SK-N-MC (cell line): ENCODE measurements around the gene CDC27.

Experiments used
- DNase-seq: peaks from one replicate; pipeline ENCODE4 v3.0.0-alpha.2; 2011; ENCODE audit warnings: low read depth, low spot score
- H3K27ac ChIP-seq: fragments of 200-600 bp; sonication (generic); 2 replicates; pipeline ENCODE4 v1.5.1; 2016; ENCODE audit warnings: mixed run types
- H3K36me3 ChIP-seq: fragments of 200-600 bp; sonication (generic); 2 replicates; pipeline ENCODE4 v1.6.1; 2017; ENCODE audit warnings: antibody characterized with exemption, low read length, mixed read lengths; ENCODE audit not compliant: insufficient read depth
- H3K4me3 ChIP-seq: fragments of 200-600 bp; sonication (generic); 2 replicates; pipeline ENCODE4 v1.5.1; 2016
- H3K9ac ChIP-seq: fragments of 200-600 bp; sonication (generic); 2 replicates; pipeline ENCODE4 v1.8.0; 2017; ENCODE audit warnings: mixed run types, mixed read lengths; ENCODE audit not compliant: insufficient read length
- H3K9me3 ChIP-seq: fragments of 200-600 bp; sonication (generic); 2 replicates; pipeline ENCODE4 v1.6.1; 2017; ENCODE audit warnings: low read depth, mild to moderate bottlenecking, antibody characterized with exemption, low read length, moderate library complexity, mixed read lengths
- EZH2 ChIP-seq: fragments of 200-600 bp; sonication (generic); IDR thresholded peaks from one replicate; pipeline ENCODE4 v1.6.1; 2017; ENCODE audit warnings: antibody characterized with exemption
- FOXP2 ChIP-seq: optimal IDR thresholded peaks from 2 replicates; pipeline ENCODE3; 2011; ENCODE audit warnings: mild to moderate bottlenecking, moderate library complexity; ENCODE audit not compliant: insufficient read depth; ENCODE audit errors: extremely low read length, control extremely low read depth
- POLR2AphosphoS5 ChIP-seq: IDR thresholded peaks from 2 replicates; pipeline ENCODE4 v1.6.1; 2012; ENCODE audit warnings: mild to moderate bottlenecking, low read depth, low read length, borderline replicate concordance

Gene CDC27

DNA sequence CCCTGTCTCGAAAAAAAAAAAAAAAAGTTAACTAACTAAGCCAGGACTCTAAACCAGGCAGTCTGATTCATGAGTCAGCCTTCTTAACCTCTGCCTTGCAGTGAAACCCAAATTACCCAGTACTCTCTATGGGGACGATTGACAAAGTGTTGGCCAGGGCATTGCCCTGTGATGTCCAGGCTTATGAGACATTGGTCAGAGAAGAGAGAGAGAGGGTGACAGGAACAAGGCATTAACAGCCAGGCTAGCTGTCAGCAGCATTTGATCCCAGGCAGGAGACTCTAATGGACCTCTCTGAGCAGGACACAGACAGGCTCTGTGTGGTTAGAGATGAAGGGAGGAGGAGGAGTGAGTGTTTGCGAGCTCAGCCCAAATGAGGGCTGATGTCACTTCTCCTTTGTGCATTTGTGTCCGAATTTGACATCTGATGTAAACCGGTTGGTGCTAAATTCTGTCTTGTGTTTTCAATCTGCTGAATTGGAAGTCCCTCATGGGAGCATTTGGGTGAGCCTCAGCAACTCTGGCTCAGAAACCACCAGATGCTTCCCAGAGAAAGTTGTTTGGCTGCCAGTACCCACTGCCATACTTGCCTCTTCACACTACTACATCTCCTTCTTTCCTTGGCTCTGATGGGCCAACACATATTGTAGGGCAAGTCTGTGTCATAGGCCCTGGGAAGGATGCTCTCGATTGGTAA is 15.8 kb upstream of the CDC27 start:
- Histone ChIP-seq H3K27ac (no peak overlapping the region), H3K4me3 (no peak overlapping the region), H3K36me3 (no peaks in the 10 kb centered on the region), H3K9me3 (no peaks in the 10 kb centered on the region), H3K9ac (no peak overlapping the region)
- TF ChIP-seq EZH2 (no peak), FOXP2 (no peak)
- DNase-seq: no peak

DNA sequence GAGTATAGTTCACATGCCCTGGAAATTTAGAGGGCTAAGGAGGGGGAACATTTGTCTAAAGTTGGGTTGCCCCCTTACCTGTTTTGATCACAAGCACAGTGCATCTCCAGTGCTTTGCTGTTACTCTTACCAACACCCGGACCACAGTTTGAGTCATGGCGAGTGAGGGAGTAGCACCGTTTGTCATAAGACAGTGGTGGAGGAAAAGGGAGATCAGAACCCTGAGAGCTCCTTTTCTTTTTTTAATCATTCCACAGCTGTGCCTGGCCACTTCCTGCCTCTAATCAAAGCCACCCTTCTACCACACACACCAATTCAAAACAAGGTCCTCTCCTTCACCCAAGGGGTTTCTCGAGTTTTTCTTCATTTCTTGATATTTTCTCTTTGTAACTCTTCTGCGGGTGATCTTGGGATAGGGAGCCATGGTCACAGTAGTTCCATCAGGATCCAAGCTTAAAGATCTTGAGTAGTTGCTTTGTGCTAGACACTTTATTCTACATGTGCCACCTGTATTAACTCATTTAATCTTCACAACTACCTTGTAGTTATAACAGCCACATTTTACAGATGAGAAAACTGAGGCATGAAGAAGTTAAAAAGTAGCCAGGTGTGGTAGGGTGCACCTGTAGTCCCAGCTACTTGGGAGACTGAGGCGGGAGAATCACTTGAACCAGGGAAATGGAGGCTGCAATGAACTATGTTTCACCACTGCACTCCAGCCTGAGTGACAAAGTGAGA is 15.1 kb upstream of the CDC27 start:
- H3K36me3 ChIP-seq: no peaks in the 10 kb centered on the region
- no peaks in the 10 kb centered on the region for H3K9me3 ChIP-seq
- no peak for DNase-seq
- H3K4me3 ChIP-seq: no peak overlapping the region
- TF ChIP-seq EZH2 (no peak), FOXP2 (no peak), POLR2AphosphoS5 (no peak)
- no peak overlapping the region for H3K9ac ChIP-seq
- H3K27ac ChIP-seq: no peak overlapping the region

DNA sequence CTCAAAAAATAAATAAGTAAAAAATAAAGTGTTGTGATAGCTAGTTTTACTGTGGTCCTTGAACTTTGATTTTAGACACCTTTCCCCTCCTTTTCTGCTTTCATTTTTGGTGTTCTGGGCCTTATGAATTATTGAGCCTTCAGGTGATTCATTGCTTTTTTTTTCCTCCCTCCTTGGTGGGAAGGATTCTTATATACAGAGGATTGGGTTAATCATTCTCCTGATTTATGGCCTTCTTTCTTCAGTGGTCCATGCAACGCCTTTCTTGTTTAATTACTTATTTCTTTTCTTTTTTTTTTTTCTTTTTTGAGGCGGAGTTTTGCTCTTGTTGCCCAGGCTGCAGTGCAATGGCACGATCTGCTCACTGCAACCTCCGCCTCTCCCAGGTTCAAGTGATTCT is 12.1 kb upstream of the CDC27 start:
- no peaks in the 10 kb centered on the region for H3K9me3 ChIP-seq
- H3K36me3 ChIP-seq: no peaks in the 10 kb centered on the region
- no peak overlapping the region for H3K4me3 ChIP-seq
- no peak overlapping the region for H3K9ac ChIP-seq
- H3K27ac ChIP-seq: no peak overlapping the region
- no peak for DNase-seq
- TF ChIP-seq FOXP2: no peak
- TF ChIP-seq EZH2: no peak
- no peak for TF ChIP-seq POLR2AphosphoS5

DNA sequence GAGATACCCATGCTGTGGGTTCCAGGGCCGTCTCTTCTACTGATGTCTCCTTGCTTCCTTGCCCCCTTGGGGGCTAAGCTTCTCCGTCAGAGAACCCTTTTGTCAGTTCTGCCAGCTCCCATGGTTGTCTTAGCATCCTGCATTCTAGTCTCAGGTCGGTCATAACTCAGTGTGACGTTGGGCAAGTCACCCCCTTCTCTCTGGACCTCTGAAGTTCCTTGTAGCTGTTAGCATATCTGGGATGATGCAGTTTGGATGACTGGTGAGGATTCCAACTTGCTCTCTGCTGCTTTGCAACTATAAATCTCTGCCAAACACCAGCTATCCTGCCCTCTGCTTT is 11.2 kb upstream of the CDC27 start:
- H3K36me3 ChIP-seq: no peaks in the 10 kb centered on the region
- no peak for DNase-seq
- H3K4me3 ChIP-seq: no peak overlapping the region
- H3K27ac ChIP-seq: no peak overlapping the region
- no peak overlapping the region for H3K9ac ChIP-seq
- no peaks in the 10 kb centered on the region for H3K9me3 ChIP-seq
- TF ChIP-seq EZH2 (no peak), FOXP2 (no peak), POLR2AphosphoS5 (no peak)

DNA sequence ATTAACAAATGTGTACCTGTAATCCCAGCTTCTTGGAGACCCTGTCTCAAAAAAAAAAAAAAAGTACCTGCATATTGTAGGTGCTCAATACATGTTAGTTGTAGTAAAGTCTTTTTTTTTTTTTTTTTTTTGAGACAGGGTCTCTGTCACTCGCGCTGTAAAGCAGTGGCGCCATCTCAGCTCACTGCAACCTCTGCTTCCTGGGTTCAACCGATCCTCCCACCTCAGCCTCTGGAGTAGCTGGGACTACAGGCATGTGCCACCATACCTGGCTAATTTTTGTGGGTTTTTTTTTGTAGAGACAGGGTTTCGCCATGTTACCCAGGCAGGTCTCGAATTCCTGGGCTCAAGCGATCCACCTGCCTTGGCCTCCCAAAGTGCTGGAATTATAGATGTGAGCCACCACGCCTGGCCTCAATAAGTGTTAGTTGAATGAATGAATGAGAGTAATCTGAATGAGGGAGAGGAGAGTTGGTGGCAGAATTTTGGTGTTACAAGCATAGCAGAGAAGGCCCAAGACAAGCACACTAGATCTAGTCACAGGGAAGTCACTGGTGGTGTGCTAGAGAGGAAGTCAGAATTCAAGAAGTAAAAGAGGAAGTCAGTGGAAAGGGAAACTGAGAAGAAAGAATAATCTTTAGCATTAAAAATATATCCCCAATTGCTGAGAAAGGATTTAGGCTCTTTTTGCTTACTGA is 10.7 kb upstream of the CDC27 start:
- Histone ChIP-seq H3K27ac (no peak overlapping the region), H3K9me3 (no peaks in the 10 kb centered on the region), H3K9ac (no peak overlapping the region), H3K4me3 (no peak overlapping the region), H3K36me3 (no peaks in the 10 kb centered on the region)
- DNase-seq: no peak
- TF ChIP-seq FOXP2 (no peak), EZH2 (no peak), POLR2AphosphoS5 (no peak)

DNA sequence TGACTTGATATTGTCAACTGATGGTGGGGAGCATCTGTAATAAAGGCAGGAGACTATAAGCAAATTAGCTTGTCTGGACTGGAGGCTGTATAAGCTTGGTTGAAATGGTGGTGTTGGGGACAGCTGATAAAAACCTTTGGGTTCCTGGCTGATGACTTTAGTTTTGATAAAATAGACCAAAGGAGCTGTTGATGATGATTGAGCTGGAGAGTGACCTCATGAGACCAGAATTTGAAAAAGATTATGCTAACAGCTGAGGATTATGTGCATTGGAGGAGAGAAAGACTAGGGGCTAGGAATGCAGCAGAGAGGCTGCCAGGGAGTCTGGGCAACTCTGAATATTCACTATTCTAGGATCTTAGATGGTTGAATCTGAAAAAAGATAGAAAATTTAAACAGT is 8.7 kb upstream of the CDC27 start:
- Histone ChIP-seq H3K4me3 (no peak overlapping the region), H3K9ac (no peak overlapping the region), H3K9me3 (no peaks in the 10 kb centered on the region), H3K36me3 (no peaks in the 10 kb centered on the region), H3K27ac (no peak overlapping the region)
- DNase-seq: no peak
- TF ChIP-seq FOXP2: no peak
- TF ChIP-seq POLR2AphosphoS5: no peak
- TF ChIP-seq EZH2: no peak

DNA sequence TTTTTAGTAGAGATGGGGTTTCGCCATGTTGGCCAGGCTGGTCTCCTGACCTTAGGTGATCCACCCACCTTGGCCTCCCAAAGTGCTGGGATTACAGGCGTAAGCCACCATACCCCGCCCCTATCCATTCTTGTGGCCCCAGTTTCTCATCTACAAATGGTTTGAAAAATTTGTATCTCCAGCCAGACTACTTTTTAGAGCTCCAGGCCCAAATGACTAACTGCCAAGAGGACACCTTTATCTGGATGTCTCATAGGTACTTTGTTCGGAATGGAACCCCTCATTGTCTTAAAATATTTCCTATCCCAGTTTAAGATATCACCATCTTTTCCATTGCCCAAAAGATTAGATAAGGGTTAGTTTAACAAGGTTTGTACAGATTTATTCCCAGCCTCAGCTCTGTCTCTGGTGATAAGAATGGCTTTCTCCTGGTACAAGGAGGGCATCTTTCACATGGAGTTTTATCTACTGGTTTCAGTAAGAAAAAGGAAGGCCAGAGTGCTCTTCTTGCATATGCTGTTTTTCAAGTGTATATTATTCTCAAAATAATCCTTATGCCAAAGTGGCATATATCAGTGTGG is 4.9 kb upstream of the CDC27 start:
- no peak for TF ChIP-seq FOXP2
- no peak for TF ChIP-seq EZH2
- no peak for TF ChIP-seq POLR2AphosphoS5
- no peak for DNase-seq
- Histone ChIP-seq H3K9me3 (no peaks in the 10 kb centered on the region), H3K27ac (no peak overlapping the region), H3K4me3 (no peak overlapping the region), H3K36me3 (no peaks in the 10 kb centered on the region), H3K9ac (no peak overlapping the region)

DNA sequence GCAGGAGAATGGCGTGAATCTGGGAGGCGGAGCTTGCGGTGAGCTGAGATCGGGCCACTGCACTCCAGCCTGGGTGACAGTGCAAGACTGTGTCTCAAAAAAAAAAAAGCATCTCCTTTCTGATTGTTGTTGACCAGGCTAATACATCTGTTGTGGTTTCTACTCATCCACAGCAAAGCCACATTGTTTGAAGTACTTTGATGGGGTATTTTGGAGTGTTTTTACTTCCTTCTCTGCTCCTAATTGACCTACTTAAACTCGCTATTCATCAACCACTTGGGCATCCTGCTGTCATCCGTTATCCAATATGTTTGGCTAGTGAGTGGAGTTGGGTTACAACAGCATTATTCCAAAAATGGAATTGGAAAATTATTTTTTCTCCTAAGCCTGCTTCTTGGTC is 3.5 kb upstream of the CDC27 start:
- no peak for DNase-seq

More for the DNA sequence above, 3.5 kb upstream of the CDC27 start:
- H3K36me3 ChIP-seq: no peaks in the 10 kb centered on the region
- no peak overlapping the region for H3K27ac ChIP-seq
- TF ChIP-seq FOXP2 (no peak), EZH2 (no peak), POLR2AphosphoS5 (no peak)
- no peaks in the 10 kb centered on the region for H3K9me3 ChIP-seq
- no peak overlapping the region for H3K9ac ChIP-seq
- H3K4me3 ChIP-seq: no peak overlapping the region
